NCI-H2227 (cell line): Measurements from ENCODE around the gene POLD4.

Experiments
- DNase-seq: peaks from one replicate; lab custom pipeline; 2025; ENCODE audit not compliant: unreplicated experiment; lab: John Stamatoyannopoulos, UW

POLD4 gene

DNA sequence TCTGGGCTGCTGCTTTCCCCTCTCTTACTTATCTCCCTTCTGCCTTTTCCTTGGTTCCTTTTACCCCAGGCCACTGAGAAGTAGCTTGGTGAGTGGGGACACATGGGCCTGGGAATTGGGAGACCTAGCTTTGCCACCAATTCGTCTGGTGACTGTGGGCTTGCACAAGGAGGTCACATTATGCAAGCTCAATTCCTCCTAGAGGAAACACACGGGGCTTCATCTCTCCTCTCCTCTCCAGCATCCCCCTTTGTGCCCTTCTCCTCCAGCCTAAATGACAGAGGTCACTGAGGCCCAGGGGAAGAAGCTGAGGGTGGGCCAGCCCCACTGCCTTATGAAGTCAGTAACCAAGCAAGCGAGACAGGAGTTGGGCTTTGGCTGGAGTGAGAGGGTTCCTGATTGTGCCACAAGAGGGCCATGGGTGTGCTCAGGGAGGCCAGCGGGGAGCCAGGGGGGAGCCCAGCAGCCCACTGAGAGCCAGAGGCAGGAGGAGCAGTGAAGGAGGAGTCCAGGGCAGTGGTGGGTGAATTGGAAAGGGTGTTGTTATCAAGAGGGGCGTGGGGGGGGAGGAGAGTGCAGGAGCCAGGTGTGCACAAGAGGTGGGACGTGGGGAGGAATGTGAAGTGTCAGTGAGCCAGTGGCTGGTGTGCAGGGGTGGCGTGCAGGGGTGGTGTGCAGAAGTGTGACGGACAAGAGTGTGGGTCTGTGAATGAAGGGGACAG, 18.0 kb upstream of the POLD4 start:
- DNase-seq, result no peak

GRCh38 chr11:67370351-67371076, 17.2 kb upstream of the POLD4 start:
- DNase-seq, result no peak

DNA sequence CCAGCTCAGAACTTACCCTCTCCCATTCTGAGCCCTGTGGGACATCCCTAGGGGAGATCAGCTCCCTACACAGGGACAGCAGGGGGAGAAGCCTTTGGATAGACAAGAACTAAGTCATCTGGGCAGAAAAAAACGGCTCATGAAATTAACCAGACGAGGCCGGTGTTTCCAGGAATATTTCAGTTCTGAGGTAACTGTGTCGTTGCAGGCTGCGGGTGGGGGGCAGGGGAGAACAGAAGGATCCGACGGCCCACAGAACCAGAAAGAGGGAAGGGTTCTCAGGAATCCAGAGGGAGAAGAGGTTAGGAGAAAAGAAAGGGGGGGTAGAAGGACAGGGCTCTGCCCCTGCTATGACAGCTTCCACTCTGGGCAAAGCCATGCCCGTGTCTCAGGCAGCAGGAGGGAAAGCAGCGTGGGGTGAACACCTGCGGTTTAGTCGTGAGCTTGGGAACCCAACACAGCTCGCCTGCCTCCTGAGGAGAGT, 16.5 kb upstream of the POLD4 start:
- DNase-seq, result no peak

- no peak for DNase-seq
These were observed 15.9 kb upstream of the POLD4 start for GRCh38 chr11:67369275-67369674.

GRCh38 chr11:67368621-67369020, 15.3 kb upstream of the POLD4 start:
- no peak for DNase-seq

DNA sequence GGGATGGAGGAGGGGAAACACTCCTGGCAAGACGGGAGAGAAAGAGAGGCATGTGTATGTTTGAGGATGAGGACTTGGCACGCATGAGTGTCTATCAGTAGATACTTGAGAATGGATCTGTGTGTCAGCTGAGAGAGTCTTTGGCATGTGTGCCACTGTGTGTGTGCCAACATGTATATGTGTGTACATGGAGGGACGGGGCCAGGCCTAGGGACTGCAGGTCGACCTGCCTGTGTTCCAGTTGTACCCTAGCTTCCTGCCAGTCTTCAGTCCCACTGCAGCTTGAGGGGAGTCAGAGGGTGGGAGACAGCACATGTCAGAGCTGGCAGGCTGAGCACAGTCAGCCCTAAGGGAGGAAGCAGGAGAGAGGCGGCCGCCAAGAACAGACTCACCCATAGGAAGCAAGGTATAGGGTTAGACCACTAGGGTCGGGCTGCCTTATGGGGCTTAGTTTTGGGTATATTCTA, 14.4 kb upstream of the POLD4 start:
- DNase-seq, result no peak

- DNase-seq, result no peak
These were observed 13.8 kb upstream of the POLD4 start for GRCh38 chr11:67366961-67367760.

DNA sequence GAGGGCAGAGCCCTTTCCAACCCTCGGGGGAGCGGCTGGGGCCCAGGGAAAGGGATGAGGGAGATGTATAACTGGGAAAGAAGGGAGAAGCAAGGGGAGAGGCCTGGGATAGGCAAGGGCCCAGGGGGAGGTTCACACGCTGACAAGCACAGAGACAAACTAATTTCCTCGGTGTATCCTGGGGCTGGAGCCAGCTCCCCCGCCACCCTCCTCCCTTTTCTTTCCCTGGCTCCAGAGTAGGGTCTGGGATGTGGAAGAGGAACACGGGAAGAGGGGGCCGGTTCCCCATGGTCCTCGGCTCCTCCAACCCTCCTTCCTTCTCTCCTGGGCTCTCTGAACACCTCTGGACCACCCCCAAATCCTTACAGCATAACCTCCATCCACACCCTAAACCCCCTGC, 13.2 kb upstream of the POLD4 start:
- no peak for DNase-seq

- no peak for DNase-seq
These were observed 12.5 kb upstream of the POLD4 start for GRCh38 chr11:67365736-67366444.

- DNase-seq, result no peak
These were observed 11.7 kb upstream of the POLD4 start for GRCh38 chr11:67364783-67365722.

- no peak for DNase-seq
These were observed 10.8 kb upstream of the POLD4 start for GRCh38 chr11:67364169-67364568.

GRCh38 chr11:67357831-67358670, 4.7 kb upstream of the POLD4 start:
- no peak for DNase-seq

DNA sequence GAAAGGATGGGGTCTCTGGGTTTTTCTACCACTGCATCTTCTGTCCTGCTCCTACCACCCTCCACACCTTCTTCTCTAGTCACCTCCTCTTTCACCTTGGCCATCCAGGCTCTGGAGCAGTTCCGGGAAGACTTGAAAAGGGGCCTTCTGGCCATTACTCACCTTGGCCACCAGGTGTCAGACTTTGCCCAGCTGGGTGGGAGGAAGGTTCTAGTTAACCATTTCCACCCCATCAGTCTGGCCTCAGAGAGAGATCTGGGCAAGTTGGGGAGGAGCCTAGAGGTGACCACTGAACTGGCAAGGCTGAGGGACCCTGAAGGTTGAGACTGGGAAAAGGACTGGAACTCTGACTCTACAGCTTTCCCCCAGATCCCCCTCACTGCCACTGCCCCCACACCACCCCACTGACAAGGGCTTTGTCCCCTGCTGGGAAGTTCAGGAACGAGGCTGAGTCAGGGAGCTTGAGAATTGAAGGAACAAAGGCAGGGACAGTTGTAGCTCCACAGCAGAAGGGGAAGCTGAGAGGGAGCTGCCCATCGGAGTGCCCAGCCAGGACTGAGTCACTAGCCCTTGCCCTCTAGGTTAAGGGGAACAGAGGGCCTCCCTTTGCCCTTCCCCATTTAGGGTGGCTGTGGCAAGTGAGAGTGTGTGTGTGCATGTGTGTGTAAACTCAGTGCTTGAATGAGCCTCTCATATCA, 3.7 kb upstream of the POLD4 start:
- DNase-seq, result peak; percentile 83

DNA sequence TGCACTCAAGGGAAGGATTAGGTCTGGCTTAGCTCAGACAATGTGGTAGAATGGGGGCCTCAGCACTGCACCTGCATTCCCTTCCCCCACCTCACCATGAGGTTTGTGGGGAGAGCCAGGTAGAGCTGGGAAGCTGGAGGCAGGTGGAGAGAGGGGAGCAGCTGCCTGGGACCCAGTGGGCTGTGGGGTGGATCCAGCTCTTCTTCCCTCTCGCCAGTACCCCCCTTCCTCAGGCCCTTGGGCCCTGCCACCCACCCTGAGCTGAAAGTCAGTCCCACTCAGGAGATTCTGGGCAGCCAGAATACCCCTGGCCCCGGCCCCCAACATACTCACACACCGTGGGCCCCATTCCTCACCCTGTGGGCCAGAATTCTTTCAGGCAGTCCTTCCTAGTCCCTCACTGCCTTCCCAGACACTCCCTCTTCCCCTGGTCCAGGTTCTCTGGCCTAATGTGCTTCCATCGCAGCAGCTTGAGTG, 3.1 kb upstream of the POLD4 start:
- no peak for DNase-seq

DNA sequence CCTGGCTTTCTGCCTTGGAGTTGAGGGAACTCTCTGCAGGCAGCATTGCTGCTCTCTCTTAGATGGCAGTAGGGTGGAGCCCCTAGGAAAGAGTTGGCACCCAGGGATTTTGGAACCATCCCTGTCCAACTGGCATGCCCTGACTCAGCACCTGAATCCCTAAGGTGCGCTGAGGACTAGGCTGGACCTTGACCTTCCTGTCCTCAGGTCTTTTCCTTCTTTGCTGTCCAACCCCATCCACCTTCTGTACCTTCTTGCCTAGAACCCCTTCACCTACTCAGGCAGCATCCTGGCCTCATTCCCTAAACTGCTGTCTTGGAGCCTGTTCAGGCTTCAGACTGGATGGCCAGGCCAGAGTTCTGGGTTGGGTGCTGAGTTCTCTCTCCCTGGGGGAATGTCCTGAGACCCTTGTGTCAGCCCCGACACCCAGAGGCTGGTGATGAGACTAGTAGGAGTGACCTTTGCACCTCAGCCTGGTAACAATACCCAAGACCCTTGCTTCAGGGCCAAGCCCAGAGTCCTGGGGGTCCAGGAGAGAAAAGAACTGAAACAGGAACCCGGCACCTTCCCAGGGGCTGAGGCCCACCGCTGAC, 2.5 kb upstream of the POLD4 start:
- no peak for DNase-seq

GRCh38 chr11:67355023-67355793, 1.9 kb upstream of the POLD4 start:
- no peak for DNase-seq
